ENCODE results near the gene WLS. TPM values are rescaled to one million over a fixed set of nuclear protein-coding genes. Genes with fewer than 3 reads are reported as not detected.
A peak's percentile ranks its signal among the peaks of the same experiment; 100 is the strongest.

WLS gene
- total RNA-seq, 1 donor from 2014 or later = 29.9 TPM

GRCh38 chr1:68231627-68232288 is 565 bp downstream of the WLS start:
- intact Hi-C loops (cut with DNase I) = loop anchor here (1.0 to 10.0 kb wide), 7 partner anchors 35 to 1973 kb away; partner anchors contain the start of genes GADD45A and LRRC40
- H3K27me3 ChIP-seq = no peaks in the 10 kb centered on the region
- H3K9me3 ChIP-seq = no peaks in the 10 kb centered on the region
- H3K27ac ChIP-seq = peak overlapping the region; percentile 78 to 89
- H3K4me1 ChIP-seq = peaks cover 0 to 13% of the 10 kb centered on the region in 2 donors
- peak overlapping the region; percentile 73 to 80 for H3K4me3 ChIP-seq
- H3K36me3 ChIP-seq = no peaks in the 10 kb centered on the region
- TF ChIP-seq CTCF (IDR thresholded peaks at IDR 0.05) = no peak
- DNase-seq (ENCODE audit: low spot score in 2 of 2) = peak; percentile 21 to 81

- intact Hi-C loops (cut with DNase I) = loop anchor here (1.0 to 10.0 kb wide), 5 partner anchors 34 to 1974 kb away; partner anchors contain the start of genes GADD45A and LRRC40
- Histone ChIP-seq H3K4me3 (peak overlapping the region; percentile 73 to 80), H3K36me3 (no peaks in the 10 kb centered on the region), H3K27ac (peak overlapping the region; percentile 78 to 89), H3K4me1 (peaks cover 0 to 13% of the 10 kb centered on the region in 2 donors), H3K27me3 (no peaks in the 10 kb centered on the region), H3K9me3 (no peaks in the 10 kb centered on the region)
- DNase-seq (ENCODE audit: low spot score in 2 of 2) = peak; percentile 9 to 70
- TF ChIP-seq CTCF (IDR thresholded peaks at IDR 0.05) = no peak
Observed at GRCh38 chr1:68230901-68231626, 1.3 kb downstream of the WLS start.

- no peak for TF ChIP-seq CTCF (IDR thresholded peaks at IDR 0.05)
Observed at GRCh38 chr1:68230484-68230802, 1.9 kb downstream of the WLS start.

GRCh38 chr1:68229650-68230483 is 2.5 kb downstream of the WLS start:
- Histone ChIP-seq H3K4me1 (peaks cover 0 to 13% of the 10 kb centered on the region in 2 donors), H3K36me3 (no peaks in the 10 kb centered on the region), H3K27me3 (no peaks in the 10 kb centered on the region), H3K4me3 (peak overlapping the region; percentile 73 to 80), H3K27ac (peak overlapping the region; percentile 78 to 89), H3K9me3 (no peaks in the 10 kb centered on the region)
- no peak for TF ChIP-seq CTCF (IDR thresholded peaks at IDR 0.05)
- intact Hi-C loops (cut with DNase I) = loop anchor here (2.0 to 10.0 kb wide), 5 partner anchors 33 to 1975 kb away; partner anchors contain the start of genes GADD45A and LRRC40
- DNase-seq (ENCODE audit: low spot score in 2 of 2) = no peak

More at GRCh38 chr1:68230484-68230802, 1.9 kb downstream of the WLS start:
- Histone ChIP-seq H3K27me3 (no peaks in the 10 kb centered on the region), H3K9me3 (no peaks in the 10 kb centered on the region), H3K4me3 (peak overlapping the region; percentile 73 to 80), H3K27ac (peak overlapping the region; percentile 78 to 89), H3K36me3 (no peaks in the 10 kb centered on the region), H3K4me1 (peaks cover 0 to 13% of the 10 kb centered on the region in 2 donors)
- intact Hi-C loops (cut with DNase I) = loop anchor here (2.0 to 10.0 kb wide), 4 partner anchors 34 to 1974 kb away; partner anchors contain the start of genes GADD45A and LRRC40
- no peak for DNase-seq (ENCODE audit: low spot score in 2 of 2)

- peak overlapping the region; percentile 52 to 89 for H3K27ac ChIP-seq
- no peak for TF ChIP-seq CTCF (IDR thresholded peaks at IDR 0.05)
- H3K36me3 ChIP-seq = no peaks in the 10 kb centered on the region
- intact Hi-C loops (cut with DNase I) = loop anchor here (5.0 kb wide), 1 partner anchor 387 kb away; no protein-coding TSS in a partner anchor
- H3K4me3 ChIP-seq = peak overlapping the region; percentile 23 to 80
- H3K4me1 ChIP-seq = peaks cover 0 to 13% of the 10 kb centered on the region in 2 donors
- DNase-seq (ENCODE audit: low spot score in 2 of 2) = no peak
- no peaks in the 10 kb centered on the region for H3K27me3 ChIP-seq
- no peaks in the 10 kb centered on the region for H3K9me3 ChIP-seq
Observed at GRCh38 chr1:68228851-68229250, 3.5 kb downstream of the WLS start.
